Measurements from ENCODE around the gene GLRX5.

DNA sequence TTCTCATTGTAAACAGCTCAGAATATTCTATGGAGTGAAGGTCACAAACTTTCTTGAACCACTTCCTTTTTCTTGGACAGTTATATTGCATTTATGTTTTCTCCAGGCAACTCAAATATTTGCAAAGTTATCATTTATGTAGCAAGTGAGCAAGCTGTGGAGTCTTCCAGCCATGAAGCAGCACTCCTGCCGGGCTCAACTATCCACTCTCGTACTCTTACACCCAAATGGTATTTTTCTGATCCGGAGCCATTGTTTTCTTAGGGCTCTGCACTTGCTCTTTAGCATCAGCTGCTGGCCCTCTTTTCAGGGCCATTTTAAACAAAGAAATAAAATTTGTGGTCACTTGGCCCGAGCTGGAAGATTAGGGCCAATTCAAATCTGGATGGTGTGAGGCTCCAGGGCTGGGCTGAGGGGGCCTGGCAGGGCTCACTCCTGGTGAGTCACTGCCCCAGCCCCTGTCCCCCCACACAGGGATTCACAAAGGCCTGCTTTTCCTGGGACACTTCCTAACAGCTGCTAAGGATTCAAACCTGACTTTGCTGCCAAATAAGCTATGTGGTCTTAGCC lies 38.1 kb upstream of the GLRX5 start:
- TF ChIP-seq, protein P1, sequence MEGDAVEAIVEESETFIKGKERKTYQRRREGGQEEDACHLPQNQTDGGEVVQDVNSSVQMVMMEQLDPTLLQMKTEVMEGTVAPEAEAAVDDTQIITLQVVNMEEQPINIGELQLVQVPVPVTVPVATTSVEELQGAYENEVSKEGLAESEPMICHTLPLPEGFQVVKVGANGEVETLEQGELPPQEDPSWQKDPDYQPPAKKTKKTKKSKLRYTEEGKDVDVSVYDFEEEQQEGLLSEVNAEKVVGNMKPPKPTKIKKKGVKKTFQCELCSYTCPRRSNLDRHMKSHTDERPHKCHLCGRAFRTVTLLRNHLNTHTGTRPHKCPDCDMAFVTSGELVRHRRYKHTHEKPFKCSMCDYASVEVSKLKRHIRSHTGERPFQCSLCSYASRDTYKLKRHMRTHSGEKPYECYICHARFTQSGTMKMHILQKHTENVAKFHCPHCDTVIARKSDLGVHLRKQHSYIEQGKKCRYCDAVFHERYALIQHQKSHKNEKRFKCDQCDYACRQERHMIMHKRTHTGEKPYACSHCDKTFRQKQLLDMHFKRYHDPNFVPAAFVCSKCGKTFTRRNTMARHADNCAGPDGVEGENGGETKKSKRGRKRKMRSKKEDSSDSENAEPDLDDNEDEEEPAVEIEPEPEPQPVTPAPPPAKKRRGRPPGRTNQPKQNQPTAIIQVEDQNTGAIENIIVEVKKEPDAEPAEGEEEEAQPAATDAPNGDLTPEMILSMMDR (IDR thresholded peaks at IDR 0.05): no peak
- TF ChIP-seq POLR2A (IDR thresholded peaks at IDR 0.05): no peak

All from uterus (tissue), 2 donors.